GM12878 (cell line): ENCODE results near the gene MAP3K5. TPM values are rescaled to one million over a fixed set of nuclear protein-coding genes. Genes with fewer than 3 reads are reported as not detected.

Experiments used
- ATAC-seq: fragments of 200-7000 bp; cut with Tn5 transposase; 3 replicates; pipeline ENCODE4 v1.9.1; 2020; ENCODE audit warnings: mild to moderate bottlenecking, moderate library complexity
- BruUV-seq: library from RNA; stranded (reverse); fragments of 400-500 nt; replicated peaks from 2 replicates; lab custom pipeline; 2021; lab: Mats Ljungman, UMichigan
- CTCF ChIA-PET: fragments of 300-600 bp; sonication (Branson Sonifier 250); formaldehyde crosslinking; extraction: SDS; loops from one replicate; lab custom pipeline; 2021; ENCODE audit warnings: inconsistent platforms; lab: Yijun Ruan, JAX
- POLR2A ChIA-PET: fragments of 350-600 bp; formaldehyde crosslinking; extraction: SDS; loops from one replicate; lab custom pipeline; 2021; ENCODE audit warnings: inconsistent platforms; lab: Charles Lee
- RAD21 ChIA-PET: fragments of 300-600 bp; sonication (Branson Sonifier 250); formaldehyde crosslinking; loops from one replicate; lab custom pipeline; 2023; ENCODE audit warnings: antibody characterized with exemption; ENCODE audit not compliant: unreplicated experiment; lab: Charles Lee
- SMC1A ChIA-PET: fragments of 300-600 bp; sonication (Branson Sonifier 250); formaldehyde crosslinking; loops from one replicate; lab custom pipeline; 2023; ENCODE audit not compliant: unreplicated experiment, uncharacterized antibody; lab: Charles Lee
- DNase-seq: peaks from one replicate; pipeline ENCODE4 v3.0.0-alpha.2; 2011; ENCODE audit warnings: low read depth, low spot score
- FAIRE-seq: peaks from 3 replicates; lab custom pipeline; 2011; peaks lifted over from hg19 to GRCh38; lab: Jason Lieb, UNC
- H2AFZ ChIP-seq: 2 replicates; pipeline ENCODE4 v1.6.0; 2011; ENCODE audit warnings: low read depth, low read length, control low read depth; ENCODE audit not compliant: control insufficient read depth
- H3K27ac ChIP-seq: 2 replicates; pipeline ENCODE4 v1.5.1; 2011; ENCODE audit warnings: control low read depth; ENCODE audit not compliant: control insufficient read depth, insufficient read depth
- H3K27me3 ChIP-seq, 2 experiments: replicated peaks in 1 of 2; 2 replicates each; pipeline versions ENCODE4 v1.6.0 to v1.6.1; 2011; ENCODE audit warnings: low read length in 1 of 2; ENCODE audit not compliant: control insufficient read depth in 2 of 2, insufficient read depth in 2 of 2
- H3K36me3 ChIP-seq, 2 experiments: 2 replicates each; pipeline ENCODE4 v1.5.1; 2011; ENCODE audit warnings: low read length in 1 of 2; ENCODE audit not compliant: control insufficient read depth in 2 of 2, insufficient read depth in 2 of 2
- H3K4me1 ChIP-seq: 2 replicates; pipeline ENCODE4 v1.6.1; 2011; ENCODE audit warnings: mild to moderate bottlenecking, low read length, moderate library complexity, mixed read lengths; ENCODE audit not compliant: control insufficient read depth, insufficient read depth
- H3K4me2 ChIP-seq: 2 replicates; pipeline ENCODE4 v1.6.0; 2011; ENCODE audit warnings: control low read depth; ENCODE audit not compliant: control insufficient read depth, insufficient read depth
- H3K4me3 ChIP-seq: fragments of 200-600 bp; sonication (generic); 2 replicates; pipeline ENCODE4 v1.5.1; 2016
- H3K79me2 ChIP-seq: 2 replicates; pipeline ENCODE4 v1.6.0; 2011; ENCODE audit warnings: low read length; ENCODE audit not compliant: control insufficient read depth, insufficient read depth
- H3K9ac ChIP-seq: 2 replicates; pipeline ENCODE4 v1.8.0; 2011; ENCODE audit warnings: low read length, control low read depth, mixed read lengths; ENCODE audit not compliant: control insufficient read depth, insufficient read depth
- H3K9me3 ChIP-seq: replicated peaks from 3 replicates; pipeline ENCODE4 v1.5.1; 2011; ENCODE audit warnings: mild to moderate bottlenecking, low read length; ENCODE audit not compliant: control insufficient read depth, insufficient read depth
- H4K20me1 ChIP-seq: 2 replicates; pipeline ENCODE4 v1.6.0; 2011; ENCODE audit not compliant: control insufficient read depth, insufficient read depth
- ASH2L ChIP-seq: fragments of 300-600, 200-600 bp; sonication (generic); IDR thresholded peaks from 2 replicates; pipeline ENCODE4 v1.6.1; 2017; ENCODE audit warnings: low read depth, mild to moderate bottlenecking, borderline replicate concordance
- ATF7 ChIP-seq: fragments of 450-650 bp; IDR thresholded peaks from 2 replicates; pipeline ENCODE4 v1.6.1; 2016; ENCODE audit warnings: low read depth, mild to moderate bottlenecking
- CEBPB ChIP-seq, 2 experiments: fragments of 150-350 bp in 1 of 2; IDR thresholded peaks; 2 replicates each; pipeline ENCODE4 v1.6.1; 2012 to 2014; ENCODE audit warnings: low read depth in 2 of 2, low read length in 2 of 2, borderline replicate concordance in 1 of 2, inconsistent platforms in 1 of 2
- DPF2 ChIP-seq: fragments of 450-650 bp; IDR thresholded peaks from 2 replicates; pipeline ENCODE4 v1.6.1; 2017; ENCODE audit warnings: mild to moderate bottlenecking
- FOXM1 ChIP-seq: IDR thresholded peaks from 2 replicates; pipeline ENCODE4 v1.6.1; 2012; ENCODE audit warnings: low read depth, mild to moderate bottlenecking, inconsistent platforms, low read length, moderate library complexity
- HDGF ChIP-seq: fragments of 450-650 bp; IDR thresholded peaks from 2 replicates; pipeline ENCODE4 v1.6.1; 2016; ENCODE audit warnings: antibody characterized with exemption
- IKZF1 ChIP-seq: fragments of 450-650 bp; conservative IDR thresholded peaks from 2 replicates; pipeline ENCODE4 v1.6.1; 2017; ENCODE audit warnings: antibody characterized with exemption, mild to moderate bottlenecking
- LARP7 ChIP-seq: fragments of 450-650 bp; IDR thresholded peaks from 2 replicates; pipeline ENCODE4 v1.6.1; 2017; ENCODE audit warnings: mild to moderate bottlenecking
- NFYB ChIP-seq: IDR thresholded peaks from 2 replicates; pipeline ENCODE4 v1.6.1; 2011; ENCODE audit warnings: low read depth, mild to moderate bottlenecking, low read length, improper control_type of control experiment, moderate library complexity; ENCODE audit not compliant: insufficient read depth
- SIX5 ChIP-seq: IDR thresholded peaks from 2 replicates; pipeline ENCODE4 v1.6.1; 2011; ENCODE audit warnings: mild to moderate bottlenecking, low read depth, low read length, moderate library complexity; ENCODE audit not compliant: severe bottlenecking
- SMC3 ChIP-seq: IDR thresholded peaks from 2 replicates; pipeline ENCODE4 v1.6.1; 2011; ENCODE audit warnings: low read length, improper control_type of control experiment, borderline replicate concordance
- SPI1 ChIP-seq: IDR thresholded peaks from 2 replicates; pipeline ENCODE4 v1.6.1; 2011; ENCODE audit warnings: low read depth, mild to moderate bottlenecking, low read length, moderate library complexity, borderline replicate concordance; ENCODE audit not compliant: insufficient read depth
- SREBF1 ChIP-seq: IDR thresholded peaks from 2 replicates; pipeline ENCODE4 v1.6.1; 2012; ENCODE audit warnings: mild to moderate bottlenecking, low read length
- SUPT20H ChIP-seq: IDR thresholded peaks from 2 replicates; pipeline ENCODE4 v1.6.1; 2011; ENCODE audit warnings: low read depth, mild to moderate bottlenecking, low read length, moderate library complexity, borderline replicate concordance; ENCODE audit not compliant: control insufficient read depth
- TBL1XR1 ChIP-seq: IDR thresholded peaks from 2 replicates; pipeline ENCODE4 v1.6.1; 2012; ENCODE audit warnings: low read depth, low read length, improper control_type of control experiment
- WGBS: methylation state at CpG from one replicate; pipeline ENCODE4 v1.1.6; 2016; ENCODE audit warnings: low lambda C conversion rate; ENCODE audit not compliant: insufficient replicate concordance, insufficient coverage; ENCODE audit errors: missing lambda C conversion rate; 5-methylcytosine and 5-hydroxymethylcytosine counted together
- in situ Hi-C: fragments of 300-500 bp; cut with MboI; formaldehyde crosslinking; loops from 9 replicates; pipeline ENCODE4 v1.14.3; 2018; ENCODE audit warnings: mixed read lengths
- intact Hi-C: fragments of 100-400 bp; cut with micrococcal nuclease; formaldehyde crosslinking; loops from one replicate; pipeline ENCODE4 v1.14.2; 2022; ENCODE audit not compliant: unreplicated experiment
- polyA plus RNA-seq, 11 experiments: library from polyadenylated mRNA; depleted of rRNA in 4 of 11; unstranded in 6 of 11; stranded (reverse) in 5 of 11; fragments of >200 nt; fragmentation: Nextera tagmentation in 4 of 11; fragmentation: Illumina TruSeq in 1 of 11; extraction: Ambion mirVana in 4 of 11; extraction: Trizol in 1 of 11; gene quantifications; 1 replicate in 1 of 11; 2 replicates in 10 of 11; pipeline versions ENCODE4 v1.2.1 to v1.2.3, GENCODE V29; 2011 to 2016; ENCODE audit warnings: inconsistent platforms in 2 of 11, missing spikeins in 2 of 11, low read depth in 1 of 11
- total RNA-seq, 4 experiments: library from RNA; depleted of rRNA in 3 of 4; stranded (reverse); fragments of >200 nt in 3 of 4; fragmentation: Illumina TruSeq in 1 of 4; extraction: Trizol in 1 of 4; gene quantifications; 2 replicates each; pipeline versions ENCODE4 v1.2.1 to v1.2.3, GENCODE V29; 2013 to 2021
- TF ChIP-seq, protein P1 (sequence below): IDR thresholded peaks from 2 replicates; pipeline ENCODE4 v1.6.1; 2011; ENCODE audit warnings: mild to moderate bottlenecking, low read depth, low read length, moderate library complexity; ENCODE audit not compliant: insufficient replicate concordance
- TF ChIP-seq, protein P2 (sequence below): IDR thresholded peaks from 2 replicates; pipeline ENCODE4 v1.6.1; 2012; ENCODE audit warnings: mild to moderate bottlenecking, low read depth, low read length
- TF ChIP-seq, protein P3 (sequence below): fragments of 150-350 bp; IDR thresholded peaks from 2 replicates; pipeline ENCODE4 v1.6.1; 2014; ENCODE audit warnings: mild to moderate bottlenecking, low read depth, low read length

Gene MAP3K5
- total and polyA plus RNA-seq, 10 of the 15 experiments (the other 5 are each of a cell fraction or from before 2014, with no cell fraction given) = 5.4 to 34.3 (median 26.4) TPM

DNA sequence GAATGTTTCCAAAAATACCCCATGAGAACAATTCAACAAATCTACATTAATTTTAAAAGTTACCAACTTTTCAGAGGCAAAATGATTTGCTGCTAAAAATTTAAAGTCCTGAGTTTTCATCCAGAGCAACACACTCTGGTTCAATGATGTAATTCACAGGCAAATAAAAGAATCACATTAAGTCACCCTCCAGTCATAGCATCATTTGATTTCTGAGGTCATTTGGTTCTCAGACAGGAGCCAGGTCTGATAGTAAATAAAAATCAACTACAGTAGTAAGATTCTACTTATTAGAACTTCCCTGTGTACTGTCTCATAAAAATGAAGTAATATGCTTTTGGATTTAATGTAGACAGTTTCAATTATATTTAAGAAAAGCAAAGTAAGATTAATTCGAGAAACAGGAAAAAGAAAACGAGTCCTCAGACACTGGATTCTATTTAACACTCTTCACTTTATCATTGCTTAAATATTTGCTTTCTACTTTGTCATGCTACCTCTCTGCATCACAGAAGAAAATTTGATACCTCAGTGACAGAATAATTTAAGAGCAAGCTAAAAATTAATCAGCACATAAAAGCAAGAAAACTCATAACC is 267.8 kb downstream of the MAP3K5 start:
- intact Hi-C loops (no loop called here), in situ Hi-C loops (no loop called here)
- Histone ChIP-seq H3K27ac (no peak overlapping the region), H3K27me3 (peaks cover 0 to 3% of the 10 kb centered on the region in 2 experiments; a peak in 1 of 4 replicates), H3K4me3 (no peak overlapping the region), H2AFZ (no peak overlapping the region), H3K9ac (no peak overlapping the region), H3K79me2 (no peaks in the 10 kb centered on the region), H3K9me3 (no peaks in the 10 kb centered on the region), H4K20me1 (no peaks in the 10 kb centered on the region), H3K36me3 (no peaks in the 10 kb centered on the region), H3K4me2 (no peak overlapping the region), H3K4me1 (no peaks in the 10 kb centered on the region)
- no peak for FAIRE-seq
- CTCF ChIA-PET = no interaction called here
- SMC1A ChIA-PET = no interaction called here
- ATAC-seq = no peak
- RAD21 ChIA-PET = no interaction called here
- POLR2A ChIA-PET = no interaction called here
- 0% methylated on average over 2 of the region's 2 CpGs for WGBS
- BruUV-seq = no TSS peak
- DNase-seq = no peak
- TF ChIP-seq DPF2 (no peak), SREBF1 (no peak), FOXM1 (no peak), SUPT20H (no peak), LARP7 (no peak), SPI1 (no peak), CEBPB (IDR thresholded peaks at IDR 0.05; ENCODE audit: borderline replicate concordance in 1 of 2, low read depth in 2 of 2, low read length in 2 of 2) (no peak), TBL1XR1 (no peak), NFYB (no peak), ASH2L (no peak), SIX5 (no peak), ATF7 (no peak), SMC3 (no peak), HDGF (no peak), IKZF1 (no peak)
- TF ChIP-seq, protein P1, sequence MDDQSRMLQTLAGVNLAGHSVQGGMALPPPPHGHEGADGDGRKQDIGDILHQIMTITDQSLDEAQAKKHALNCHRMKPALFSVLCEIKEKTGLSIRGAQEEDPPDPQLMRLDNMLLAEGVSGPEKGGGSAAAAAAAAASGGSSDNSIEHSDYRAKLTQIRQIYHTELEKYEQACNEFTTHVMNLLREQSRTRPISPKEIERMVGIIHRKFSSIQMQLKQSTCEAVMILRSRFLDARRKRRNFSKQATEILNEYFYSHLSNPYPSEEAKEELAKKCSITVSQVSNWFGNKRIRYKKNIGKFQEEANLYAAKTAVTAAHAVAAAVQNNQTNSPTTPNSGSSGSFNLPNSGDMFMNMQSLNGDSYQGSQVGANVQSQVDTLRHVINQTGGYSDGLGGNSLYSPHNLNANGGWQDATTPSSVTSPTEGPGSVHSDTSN = no peak
- TF ChIP-seq, protein P2, sequence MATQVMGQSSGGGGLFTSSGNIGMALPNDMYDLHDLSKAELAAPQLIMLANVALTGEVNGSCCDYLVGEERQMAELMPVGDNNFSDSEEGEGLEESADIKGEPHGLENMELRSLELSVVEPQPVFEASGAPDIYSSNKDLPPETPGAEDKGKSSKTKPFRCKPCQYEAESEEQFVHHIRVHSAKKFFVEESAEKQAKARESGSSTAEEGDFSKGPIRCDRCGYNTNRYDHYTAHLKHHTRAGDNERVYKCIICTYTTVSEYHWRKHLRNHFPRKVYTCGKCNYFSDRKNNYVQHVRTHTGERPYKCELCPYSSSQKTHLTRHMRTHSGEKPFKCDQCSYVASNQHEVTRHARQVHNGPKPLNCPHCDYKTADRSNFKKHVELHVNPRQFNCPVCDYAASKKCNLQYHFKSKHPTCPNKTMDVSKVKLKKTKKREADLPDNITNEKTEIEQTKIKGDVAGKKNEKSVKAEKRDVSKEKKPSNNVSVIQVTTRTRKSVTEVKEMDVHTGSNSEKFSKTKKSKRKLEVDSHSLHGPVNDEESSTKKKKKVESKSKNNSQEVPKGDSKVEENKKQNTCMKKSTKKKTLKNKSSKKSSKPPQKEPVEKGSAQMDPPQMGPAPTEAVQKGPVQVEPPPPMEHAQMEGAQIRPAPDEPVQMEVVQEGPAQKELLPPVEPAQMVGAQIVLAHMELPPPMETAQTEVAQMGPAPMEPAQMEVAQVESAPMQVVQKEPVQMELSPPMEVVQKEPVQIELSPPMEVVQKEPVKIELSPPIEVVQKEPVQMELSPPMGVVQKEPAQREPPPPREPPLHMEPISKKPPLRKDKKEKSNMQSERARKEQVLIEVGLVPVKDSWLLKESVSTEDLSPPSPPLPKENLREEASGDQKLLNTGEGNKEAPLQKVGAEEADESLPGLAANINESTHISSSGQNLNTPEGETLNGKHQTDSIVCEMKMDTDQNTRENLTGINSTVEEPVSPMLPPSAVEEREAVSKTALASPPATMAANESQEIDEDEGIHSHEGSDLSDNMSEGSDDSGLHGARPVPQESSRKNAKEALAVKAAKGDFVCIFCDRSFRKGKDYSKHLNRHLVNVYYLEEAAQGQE = no peak
- TF ChIP-seq, protein P3, sequence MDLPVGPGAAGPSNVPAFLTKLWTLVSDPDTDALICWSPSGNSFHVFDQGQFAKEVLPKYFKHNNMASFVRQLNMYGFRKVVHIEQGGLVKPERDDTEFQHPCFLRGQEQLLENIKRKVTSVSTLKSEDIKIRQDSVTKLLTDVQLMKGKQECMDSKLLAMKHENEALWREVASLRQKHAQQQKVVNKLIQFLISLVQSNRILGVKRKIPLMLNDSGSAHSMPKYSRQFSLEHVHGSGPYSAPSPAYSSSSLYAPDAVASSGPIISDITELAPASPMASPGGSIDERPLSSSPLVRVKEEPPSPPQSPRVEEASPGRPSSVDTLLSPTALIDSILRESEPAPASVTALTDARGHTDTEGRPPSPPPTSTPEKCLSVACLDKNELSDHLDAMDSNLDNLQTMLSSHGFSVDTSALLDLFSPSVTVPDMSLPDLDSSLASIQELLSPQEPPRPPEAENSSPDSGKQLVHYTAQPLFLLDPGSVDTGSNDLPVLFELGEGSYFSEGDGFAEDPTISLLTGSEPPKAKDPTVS = no peak
